Esophagus squamous epithelium (tissue), 4 donors: ENCODE results near the gene NPHP1.

Source experiments
- CTCF ChIP-seq, 6 experiments: fragments of 450-650 bp in 4 of 6; fragments of 200-600 bp in 2 of 6; sonication (generic) in 2 of 6; IDR thresholded peaks; one replicate each; pipeline ENCODE4 v1.5.1; 2016 to 2019; ENCODE audit warnings: antibody characterized with exemption in 6 of 6, mild to moderate bottlenecking in 4 of 6, moderate library complexity in 4 of 6
- POLR2A ChIP-seq, 4 donors: fragments of 450-650 bp; IDR thresholded peaks; one replicate each; pipeline ENCODE4 v1.6.1; 2017; ENCODE audit warnings: antibody characterized with exemption in 4 of 4, mild to moderate bottlenecking in 4 of 4, moderate library complexity in 3 of 4

- TF ChIP-seq POLR2A (IDR thresholded peaks at IDR 0.05) (no peak), CTCF (IDR thresholded peaks at IDR 0.05) (no peak)
Measured at GRCh38 chr2:110120171-110121051, 84.4 kb downstream of the NPHP1 start.
